ENCODE results near the gene MGAT5.

GRCh38 chr2:134435936-134436335 is 182.1 kb downstream of the MGAT5 start:
- TF ChIP-seq CTCF (IDR thresholded peaks at IDR 0.05) (no peak), EZH2 (IDR thresholded peaks at IDR 0.05) (no peak), EZH2phosphoT487 (IDR thresholded peaks at IDR 0.05) (no peak)
